Suprapubic skin (tissue), 4 donors: ENCODE measurements around the gene RGS7BP. TPM values are rescaled to one million over a fixed set of nuclear protein-coding genes. Genes with fewer than 3 reads are reported as not detected.
A peak's percentile ranks its signal among the peaks of the same experiment; 100 is the strongest.

Source experiments
- DNase-seq, 2 donors: peaks; one replicate each; pipeline ENCODE4 v3.0.0-alpha.2; 2019; ENCODE audit warnings: low spot score in 2 of 2
- H3K27ac ChIP-seq: fragments of 200-600 bp; sonication (generic); one replicate; pipeline ENCODE4 v1.5.1; 2019
- H3K27me3 ChIP-seq: fragments of 200-600 bp; sonication (generic); one replicate; pipeline ENCODE4 v1.5.1; 2019
- H3K36me3 ChIP-seq: fragments of 200-600 bp; sonication (generic); one replicate; pipeline ENCODE4 v1.5.1; 2019
- H3K4me1 ChIP-seq: fragments of 200-600 bp; sonication (generic); one replicate; pipeline ENCODE4 v1.5.1; 2019
- H3K4me3 ChIP-seq: fragments of 200-600 bp; sonication (generic); one replicate; pipeline ENCODE4 v1.5.1; 2019; ENCODE audit warnings: mild to moderate bottlenecking
- H3K9me3 ChIP-seq: fragments of 200-600 bp; sonication (generic); one replicate; pipeline ENCODE4 v1.5.1; 2019
- CTCF ChIP-seq, 2 donors: fragments of 200-600 bp in 1 of 2; fragments of 450-650 bp in 1 of 2; sonication (generic) in 1 of 2; IDR thresholded peaks; one replicate each; pipeline ENCODE4 v1.5.1; 2016 to 2019; ENCODE audit warnings: antibody characterized with exemption in 2 of 2, mild to moderate bottlenecking in 1 of 2, moderate library complexity in 1 of 2
- EP300 ChIP-seq: sonication (generic); formaldehyde crosslinking; IDR thresholded peaks from one replicate; pipeline ENCODE4 v1.6.1; 2017; ENCODE audit warnings: antibody characterized with exemption
- POLR2A ChIP-seq, 2 donors: fragments of 450-650 bp; IDR thresholded peaks; one replicate each; pipeline ENCODE4 v1.6.1; 2017; ENCODE audit warnings: antibody characterized with exemption in 2 of 2, mild to moderate bottlenecking in 2 of 2, moderate library complexity in 2 of 2
- POLR2AphosphoS5 ChIP-seq, 3 donors: sonication (generic); formaldehyde crosslinking; IDR thresholded peaks; one replicate each; pipeline ENCODE4 v1.6.1; 2017; ENCODE audit warnings: antibody characterized with exemption in 3 of 3
- WGBS: methylation state at CpG from one replicate; pipeline ENCODE4 v1.1.5; 2018; 5-methylcytosine and 5-hydroxymethylcytosine counted together
- total RNA-seq, 4 donors: library from RNA; depleted of rRNA; stranded (reverse); fragments of >200 nt; gene quantifications; one replicate each; pipeline ENCODE4 v1.1.0, GENCODE V29; 2016

RGS7BP gene
- total RNA-seq, 4 donors from 2014 or later = 0.55 to 2.2 (median 1.4) TPM; not detected in 1

GRCh38 chr5:64625678-64626077 lies 119.9 kb downstream of the RGS7BP start:
- no peak for TF ChIP-seq EP300
- TF ChIP-seq CTCF (IDR thresholded peaks at IDR 0.05) = no peak
- TF ChIP-seq POLR2AphosphoS5 (IDR thresholded peaks at IDR 0.05) = no peak
- TF ChIP-seq POLR2A (IDR thresholded peaks at IDR 0.05) = no peak
- no peak for DNase-seq
- H3K27ac ChIP-seq = no peak overlapping the region
- H3K4me1 ChIP-seq = no peaks in the 10 kb centered on the region
- H3K9me3 ChIP-seq = no peaks in the 10 kb centered on the region
- H3K27me3 ChIP-seq = peaks cover 9% of the 10 kb centered on the region
- no peaks in the 10 kb centered on the region for H3K36me3 ChIP-seq
- 50% methylated on average over 1 of the region's 1 CpG for WGBS
- no peak overlapping the region for H3K4me3 ChIP-seq

GRCh38 chr5:64628901-64629300 lies 123.1 kb downstream of the RGS7BP start:
- WGBS = 77% methylated on average over 2 of the region's 2 CpGs
- no peak overlapping the region for H3K4me3 ChIP-seq
- no peaks in the 10 kb centered on the region for H3K36me3 ChIP-seq
- TF ChIP-seq POLR2AphosphoS5 (IDR thresholded peaks at IDR 0.05) (no peak), CTCF (IDR thresholded peaks at IDR 0.05) (no peak), POLR2A (IDR thresholded peaks at IDR 0.05) (no peak), EP300 (no peak)
- no peaks in the 10 kb centered on the region for H3K4me1 ChIP-seq
- no peaks in the 10 kb centered on the region for H3K9me3 ChIP-seq
- DNase-seq = no peak
- H3K27ac ChIP-seq = no peak overlapping the region
- H3K27me3 ChIP-seq = peaks cover 3% of the 10 kb centered on the region

GRCh38 chr5:64629841-64630240 lies 124.0 kb downstream of the RGS7BP start:
- no peaks in the 10 kb centered on the region for H3K4me1 ChIP-seq
- 76% methylated on average over 2 of the region's 2 CpGs for WGBS
- no peaks in the 10 kb centered on the region for H3K9me3 ChIP-seq
- H3K4me3 ChIP-seq = no peak overlapping the region
- no peaks in the 10 kb centered on the region for H3K36me3 ChIP-seq
- H3K27me3 ChIP-seq = peaks cover 3% of the 10 kb centered on the region
- no peak for TF ChIP-seq POLR2AphosphoS5 (IDR thresholded peaks at IDR 0.05)
- TF ChIP-seq EP300 = no peak
- TF ChIP-seq CTCF (IDR thresholded peaks at IDR 0.05) = no peak
- TF ChIP-seq POLR2A (IDR thresholded peaks at IDR 0.05) = no peak
- no peak overlapping the region for H3K27ac ChIP-seq
- DNase-seq = no peak

GRCh38 chr5:64632251-64632650 lies 126.4 kb downstream of the RGS7BP start:
- Histone ChIP-seq H3K4me1 (no peaks in the 10 kb centered on the region), H3K9me3 (no peaks in the 10 kb centered on the region), H3K4me3 (no peak overlapping the region), H3K36me3 (no peaks in the 10 kb centered on the region), H3K27me3 (peaks cover 7% of the 10 kb centered on the region), H3K27ac (no peak overlapping the region)
- WGBS = 36% methylated on average over 3 of the region's 3 CpGs
- TF ChIP-seq POLR2AphosphoS5 (IDR thresholded peaks at IDR 0.05) (no peak), EP300 (no peak), CTCF (IDR thresholded peaks at IDR 0.05) (no peak), POLR2A (IDR thresholded peaks at IDR 0.05) (no peak)
- no peak for DNase-seq

- Histone ChIP-seq H3K27me3 (peaks cover 4% of the 10 kb centered on the region), H3K36me3 (no peaks in the 10 kb centered on the region), H3K27ac (no peak overlapping the region), H3K4me1 (no peaks in the 10 kb centered on the region), H3K9me3 (no peaks in the 10 kb centered on the region), H3K4me3 (no peak overlapping the region)
- no peak for DNase-seq
- WGBS = 0% methylated on average over 1 of the region's 1 CpG
- TF ChIP-seq EP300 (no peak), POLR2A (IDR thresholded peaks at IDR 0.05) (no peak), CTCF (IDR thresholded peaks at IDR 0.05) (peak; percentile 54 to 74), POLR2AphosphoS5 (IDR thresholded peaks at IDR 0.05) (no peak)
Measured at GRCh38 chr5:64634997-64635686, 129.3 kb downstream of the RGS7BP start.
